Upper lobe of left lung (tissue), 4 donors: ENCODE results near the gene MACROD2.

ENCODE experiments used
- EP300 ChIP-seq, 4 donors: sonication (generic); formaldehyde crosslinking; IDR thresholded peaks; one replicate each; pipeline ENCODE4 v1.5.1; 2017; ENCODE audit warnings: antibody characterized with exemption in 4 of 4, control low read depth in 2 of 4
- POLR2A ChIP-seq, 4 donors: fragments of 450-650 bp; IDR thresholded peaks; one replicate each; pipeline ENCODE4 v1.5.1; 2016 to 2017; ENCODE audit warnings: antibody characterized with exemption in 4 of 4, mild to moderate bottlenecking in 2 of 4
- TF ChIP-seq, protein P1 (sequence below), 6 experiments: fragments of 450-650 bp in 4 of 6; fragments of 200-600 bp in 2 of 6; sonication (generic) in 2 of 6; IDR thresholded peaks; one replicate each; pipeline ENCODE4 v1.5.1; 2016 to 2019; ENCODE audit warnings: antibody characterized with exemption in 6 of 6

DNA sequence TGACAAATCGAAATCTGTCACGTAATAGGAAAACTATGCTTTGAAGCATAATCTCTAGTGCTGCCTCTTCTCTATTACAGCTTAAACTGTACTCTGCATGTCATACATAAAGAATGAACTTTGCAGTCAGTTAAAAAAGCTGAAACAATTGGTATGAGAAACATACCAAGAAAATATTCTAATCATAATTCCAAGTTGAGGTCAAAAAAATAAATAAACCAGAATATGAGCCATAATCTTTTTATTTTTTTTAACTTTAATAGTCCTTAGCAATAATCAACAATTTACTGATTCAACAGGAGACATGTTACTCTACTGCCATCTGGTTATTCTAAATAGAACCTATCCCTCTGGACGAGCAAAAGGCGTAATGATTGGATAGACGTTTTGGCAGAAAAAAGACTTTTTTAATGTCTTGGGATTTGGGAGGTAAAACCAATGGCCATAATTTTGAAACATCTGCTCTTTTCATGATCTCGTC is 566.5 kb downstream of the MACROD2 start:
- TF ChIP-seq, protein P1, sequence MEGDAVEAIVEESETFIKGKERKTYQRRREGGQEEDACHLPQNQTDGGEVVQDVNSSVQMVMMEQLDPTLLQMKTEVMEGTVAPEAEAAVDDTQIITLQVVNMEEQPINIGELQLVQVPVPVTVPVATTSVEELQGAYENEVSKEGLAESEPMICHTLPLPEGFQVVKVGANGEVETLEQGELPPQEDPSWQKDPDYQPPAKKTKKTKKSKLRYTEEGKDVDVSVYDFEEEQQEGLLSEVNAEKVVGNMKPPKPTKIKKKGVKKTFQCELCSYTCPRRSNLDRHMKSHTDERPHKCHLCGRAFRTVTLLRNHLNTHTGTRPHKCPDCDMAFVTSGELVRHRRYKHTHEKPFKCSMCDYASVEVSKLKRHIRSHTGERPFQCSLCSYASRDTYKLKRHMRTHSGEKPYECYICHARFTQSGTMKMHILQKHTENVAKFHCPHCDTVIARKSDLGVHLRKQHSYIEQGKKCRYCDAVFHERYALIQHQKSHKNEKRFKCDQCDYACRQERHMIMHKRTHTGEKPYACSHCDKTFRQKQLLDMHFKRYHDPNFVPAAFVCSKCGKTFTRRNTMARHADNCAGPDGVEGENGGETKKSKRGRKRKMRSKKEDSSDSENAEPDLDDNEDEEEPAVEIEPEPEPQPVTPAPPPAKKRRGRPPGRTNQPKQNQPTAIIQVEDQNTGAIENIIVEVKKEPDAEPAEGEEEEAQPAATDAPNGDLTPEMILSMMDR (IDR thresholded peaks at IDR 0.05) = no peak
- TF ChIP-seq POLR2A (IDR thresholded peaks at IDR 0.05) = no peak
- TF ChIP-seq EP300 (IDR thresholded peaks at IDR 0.05) = no peak
